NT2/D1 (cell line): Measurements from ENCODE around the gene CRTC1.

ENCODE experiments used
- DNase-seq: peaks from one replicate; pipeline ENCODE4 v3.0.0-alpha.2; 2011; ENCODE audit warnings: low read depth, low spot score
- H3K27me3 ChIP-seq: 2 replicates; pipeline ENCODE4 v1.6.0; 2011; ENCODE audit warnings: mild to moderate bottlenecking; ENCODE audit not compliant: insufficient read length, insufficient read depth
- H3K36me3 ChIP-seq: 2 replicates; pipeline ENCODE4 v1.6.1; 2011; ENCODE audit warnings: mild to moderate bottlenecking, low read length, mixed read lengths; ENCODE audit not compliant: insufficient read depth, insufficient read length
- H3K4me1 ChIP-seq: 2 replicates; pipeline ENCODE4 v1.5.1; 2011; ENCODE audit not compliant: insufficient read depth, insufficient read length
- H3K4me3 ChIP-seq: 2 replicates; pipeline ENCODE4 v1.5.1; 2011; ENCODE audit warnings: low read depth; ENCODE audit not compliant: insufficient read length
- H3K9ac ChIP-seq: 2 replicates; pipeline ENCODE4 v1.6.0; 2011; ENCODE audit warnings: low read depth; ENCODE audit not compliant: insufficient read length
- H3K9me3 ChIP-seq: 2 replicates; pipeline ENCODE4 v1.5.1; 2011; ENCODE audit warnings: mild to moderate bottlenecking, low read length; ENCODE audit not compliant: insufficient read depth
- SUZ12 ChIP-seq: IDR thresholded peaks from 2 replicates; pipeline ENCODE4 v1.6.1; 2011; ENCODE audit not compliant: insufficient read length, insufficient read depth; ENCODE audit errors: extremely low read depth
- YY1 ChIP-seq: IDR thresholded peaks from 2 replicates; pipeline ENCODE4 v1.6.1; 2011; ENCODE audit not compliant: insufficient read length, insufficient read depth
- ZNF274 ChIP-seq: IDR thresholded peaks from 2 replicates; pipeline ENCODE4 v1.6.1; 2011; ENCODE audit warnings: mild to moderate bottlenecking, low read depth, low read length

Gene CRTC1

GRCh38 chr19:18760440-18761383 lies 77.2 kb downstream of the CRTC1 start:
- TF ChIP-seq ZNF274, result no peak
- TF ChIP-seq YY1, result no peak
- no peak for TF ChIP-seq SUZ12
- no peaks in the 10 kb centered on the region for H3K9me3 ChIP-seq
- no peak overlapping the region for H3K4me3 ChIP-seq
- no peak overlapping the region for H3K9ac ChIP-seq
- no peaks in the 10 kb centered on the region for H3K36me3 ChIP-seq
- peaks cover 15% of the 10 kb centered on the region for H3K4me1 ChIP-seq
- peaks cover 8% of the 10 kb centered on the region for H3K27me3 ChIP-seq
- no peak for DNase-seq

- Histone ChIP-seq H3K9ac (peak overlapping the region; percentile 18), H3K9me3 (no peaks in the 10 kb centered on the region), H3K27me3 (peaks cover 8% of the 10 kb centered on the region), H3K4me1 (peaks cover 15% of the 10 kb centered on the region), H3K4me3 (no peak overlapping the region), H3K36me3 (no peaks in the 10 kb centered on the region)
- DNase-seq, result no peak
- TF ChIP-seq YY1 (no peak), SUZ12 (no peak), ZNF274 (no peak)
Measured at GRCh38 chr19:18761531-18762110, 78.1 kb downstream of the CRTC1 start.

- DNase-seq, result no peak
Measured at GRCh38 chr19:18762125-18763023, 78.9 kb downstream of the CRTC1 start.

GRCh38 chr19:18763674-18764590 lies 80.5 kb downstream of the CRTC1 start:
- no peak for DNase-seq
- no peaks in the 10 kb centered on the region for H3K9me3 ChIP-seq

More at GRCh38 chr19:18762125-18763023, 78.9 kb downstream of the CRTC1 start:
- H3K9ac ChIP-seq, result peak overlapping the region; percentile 26
- H3K4me1 ChIP-seq, result peaks cover 10% of the 10 kb centered on the region
- H3K4me3 ChIP-seq, result no peak overlapping the region
- TF ChIP-seq ZNF274 (no peak), YY1 (no peak), SUZ12 (no peak)
- H3K27me3 ChIP-seq, result peaks cover 8% of the 10 kb centered on the region
- H3K9me3 ChIP-seq, result no peaks in the 10 kb centered on the region
- H3K36me3 ChIP-seq, result no peaks in the 10 kb centered on the region

GRCh38 chr19:18764591-18765051 lies 81.1 kb downstream of the CRTC1 start:
- Histone ChIP-seq H3K27me3 (peaks cover 8% of the 10 kb centered on the region), H3K4me1 (peaks cover 12% of the 10 kb centered on the region), H3K9ac (no peak overlapping the region), H3K9me3 (no peaks in the 10 kb centered on the region), H3K4me3 (no peak overlapping the region), H3K36me3 (no peaks in the 10 kb centered on the region)
- DNase-seq, result no peak
- TF ChIP-seq ZNF274 (no peak), SUZ12 (no peak), YY1 (no peak)

More at GRCh38 chr19:18763674-18764590, 80.5 kb downstream of the CRTC1 start:
- no peak overlapping the region for H3K9ac ChIP-seq
- no peaks in the 10 kb centered on the region for H3K36me3 ChIP-seq
- peaks cover 8% of the 10 kb centered on the region for H3K27me3 ChIP-seq
- peaks cover 10% of the 10 kb centered on the region for H3K4me1 ChIP-seq
- H3K4me3 ChIP-seq, result no peak overlapping the region
- TF ChIP-seq ZNF274 (no peak), YY1 (no peak), SUZ12 (no peak)

GRCh38 chr19:18765224-18765623 lies 81.7 kb downstream of the CRTC1 start:
- DNase-seq, result no peak
- no peak overlapping the region for H3K4me3 ChIP-seq
- peaks cover 12% of the 10 kb centered on the region for H3K4me1 ChIP-seq
- H3K9me3 ChIP-seq, result no peaks in the 10 kb centered on the region
- TF ChIP-seq SUZ12 (no peak), ZNF274 (no peak), YY1 (no peak)
- H3K9ac ChIP-seq, result no peak overlapping the region
- no peaks in the 10 kb centered on the region for H3K36me3 ChIP-seq
- H3K27me3 ChIP-seq, result peaks cover 8% of the 10 kb centered on the region
